SHP77 (cell line): ENCODE data around the gene NIPBL.
"Not testable (repeated sequence)": the region's sequence is repeated elsewhere in the genome, so short reads cannot be mapped to it uniquely, and the experiment has no call there.

Source experiments
- DNase-seq, 2 experiments: peaks; one replicate each; lab custom pipeline; 2025; lab: John Stamatoyannopoulos, UW

Gene NIPBL, protein sequence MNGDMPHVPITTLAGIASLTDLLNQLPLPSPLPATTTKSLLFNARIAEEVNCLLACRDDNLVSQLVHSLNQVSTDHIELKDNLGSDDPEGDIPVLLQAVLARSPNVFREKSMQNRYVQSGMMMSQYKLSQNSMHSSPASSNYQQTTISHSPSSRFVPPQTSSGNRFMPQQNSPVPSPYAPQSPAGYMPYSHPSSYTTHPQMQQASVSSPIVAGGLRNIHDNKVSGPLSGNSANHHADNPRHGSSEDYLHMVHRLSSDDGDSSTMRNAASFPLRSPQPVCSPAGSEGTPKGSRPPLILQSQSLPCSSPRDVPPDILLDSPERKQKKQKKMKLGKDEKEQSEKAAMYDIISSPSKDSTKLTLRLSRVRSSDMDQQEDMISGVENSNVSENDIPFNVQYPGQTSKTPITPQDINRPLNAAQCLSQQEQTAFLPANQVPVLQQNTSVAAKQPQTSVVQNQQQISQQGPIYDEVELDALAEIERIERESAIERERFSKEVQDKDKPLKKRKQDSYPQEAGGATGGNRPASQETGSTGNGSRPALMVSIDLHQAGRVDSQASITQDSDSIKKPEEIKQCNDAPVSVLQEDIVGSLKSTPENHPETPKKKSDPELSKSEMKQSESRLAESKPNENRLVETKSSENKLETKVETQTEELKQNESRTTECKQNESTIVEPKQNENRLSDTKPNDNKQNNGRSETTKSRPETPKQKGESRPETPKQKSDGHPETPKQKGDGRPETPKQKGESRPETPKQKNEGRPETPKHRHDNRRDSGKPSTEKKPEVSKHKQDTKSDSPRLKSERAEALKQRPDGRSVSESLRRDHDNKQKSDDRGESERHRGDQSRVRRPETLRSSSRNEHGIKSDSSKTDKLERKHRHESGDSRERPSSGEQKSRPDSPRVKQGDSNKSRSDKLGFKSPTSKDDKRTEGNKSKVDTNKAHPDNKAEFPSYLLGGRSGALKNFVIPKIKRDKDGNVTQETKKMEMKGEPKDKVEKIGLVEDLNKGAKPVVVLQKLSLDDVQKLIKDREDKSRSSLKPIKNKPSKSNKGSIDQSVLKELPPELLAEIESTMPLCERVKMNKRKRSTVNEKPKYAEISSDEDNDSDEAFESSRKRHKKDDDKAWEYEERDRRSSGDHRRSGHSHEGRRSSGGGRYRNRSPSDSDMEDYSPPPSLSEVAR (N-terminal part only)

DNA sequence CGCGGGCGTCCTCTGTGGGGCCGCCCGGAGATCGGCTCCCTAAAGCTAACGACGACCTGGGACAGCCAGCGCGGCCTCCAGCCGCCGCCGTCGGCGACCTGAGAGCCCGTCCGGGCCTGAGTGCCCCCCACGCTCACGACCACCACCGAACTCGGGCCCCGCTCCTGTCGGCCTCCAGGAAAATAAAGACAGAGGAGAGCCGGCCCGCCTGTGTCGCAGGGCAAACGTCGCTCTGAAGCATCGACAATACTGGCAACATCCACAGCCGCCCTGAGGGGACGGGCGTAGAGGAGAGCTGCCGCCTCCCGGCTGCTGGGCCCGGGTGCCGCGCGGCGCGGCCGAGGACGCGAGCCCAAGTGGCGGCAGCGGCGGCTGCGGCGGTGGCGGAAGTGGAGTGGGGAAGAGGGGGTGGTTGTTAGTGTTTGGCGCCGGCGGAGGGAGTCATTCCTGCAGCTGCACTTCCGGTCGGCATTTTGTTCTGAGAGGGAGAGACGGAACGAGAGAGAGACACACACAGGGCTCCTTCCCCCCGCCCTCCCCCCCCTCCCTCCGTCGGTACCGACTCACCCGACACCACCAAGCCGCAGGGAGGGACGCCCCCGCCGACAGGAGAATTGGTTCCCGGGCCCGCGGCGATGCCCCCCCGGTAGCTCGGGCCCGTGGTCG is at the start of gene NIPBL:
Gene NIPBL (plus strand): TSS at position 471 of the 666 bp plus-strand sequence. CDS start 76,928 bp downstream, outside the sequence.
- peak; percentile 96 to 99 for DNase-seq

DNA sequence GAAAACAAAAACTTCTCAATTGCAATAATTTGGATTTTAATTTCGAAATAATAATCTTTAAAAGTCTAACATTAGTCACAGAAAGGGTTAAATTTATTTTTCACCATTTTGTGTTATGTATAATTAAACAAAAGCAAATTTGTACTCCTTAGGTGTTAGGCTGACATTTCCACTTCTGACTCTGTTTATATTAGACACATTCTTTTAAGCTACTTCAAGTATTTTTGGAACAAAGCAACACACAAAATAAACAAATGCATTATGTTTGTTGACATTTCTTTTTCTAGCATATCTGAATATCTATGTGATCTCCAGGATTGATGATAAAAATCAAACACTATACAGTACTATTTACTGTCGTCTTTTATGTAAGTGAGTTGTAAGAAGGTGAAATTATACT is 44.3 kb upstream of the NIPBL start:
- DNase-seq: no peak

DNA sequence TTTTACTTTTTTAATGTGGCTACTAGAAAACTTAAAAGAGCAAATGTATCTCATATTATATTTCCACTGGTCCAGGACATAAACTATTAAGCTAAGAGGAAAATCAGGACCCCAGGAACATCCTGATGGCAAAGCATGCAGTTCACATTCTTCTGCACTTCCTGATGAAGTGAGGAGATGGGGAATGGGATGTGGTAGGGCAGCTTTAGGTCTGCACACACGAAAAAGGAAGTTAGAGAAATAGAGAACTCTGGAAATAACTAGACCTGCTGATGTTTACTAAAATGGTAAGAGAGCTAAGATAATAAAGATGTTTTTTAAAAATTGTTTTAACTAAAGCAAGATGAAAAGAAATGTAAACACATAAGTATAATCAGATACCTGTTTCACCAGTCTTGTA is 39.7 kb upstream of the NIPBL start:
- DNase-seq: no peak

DNA sequence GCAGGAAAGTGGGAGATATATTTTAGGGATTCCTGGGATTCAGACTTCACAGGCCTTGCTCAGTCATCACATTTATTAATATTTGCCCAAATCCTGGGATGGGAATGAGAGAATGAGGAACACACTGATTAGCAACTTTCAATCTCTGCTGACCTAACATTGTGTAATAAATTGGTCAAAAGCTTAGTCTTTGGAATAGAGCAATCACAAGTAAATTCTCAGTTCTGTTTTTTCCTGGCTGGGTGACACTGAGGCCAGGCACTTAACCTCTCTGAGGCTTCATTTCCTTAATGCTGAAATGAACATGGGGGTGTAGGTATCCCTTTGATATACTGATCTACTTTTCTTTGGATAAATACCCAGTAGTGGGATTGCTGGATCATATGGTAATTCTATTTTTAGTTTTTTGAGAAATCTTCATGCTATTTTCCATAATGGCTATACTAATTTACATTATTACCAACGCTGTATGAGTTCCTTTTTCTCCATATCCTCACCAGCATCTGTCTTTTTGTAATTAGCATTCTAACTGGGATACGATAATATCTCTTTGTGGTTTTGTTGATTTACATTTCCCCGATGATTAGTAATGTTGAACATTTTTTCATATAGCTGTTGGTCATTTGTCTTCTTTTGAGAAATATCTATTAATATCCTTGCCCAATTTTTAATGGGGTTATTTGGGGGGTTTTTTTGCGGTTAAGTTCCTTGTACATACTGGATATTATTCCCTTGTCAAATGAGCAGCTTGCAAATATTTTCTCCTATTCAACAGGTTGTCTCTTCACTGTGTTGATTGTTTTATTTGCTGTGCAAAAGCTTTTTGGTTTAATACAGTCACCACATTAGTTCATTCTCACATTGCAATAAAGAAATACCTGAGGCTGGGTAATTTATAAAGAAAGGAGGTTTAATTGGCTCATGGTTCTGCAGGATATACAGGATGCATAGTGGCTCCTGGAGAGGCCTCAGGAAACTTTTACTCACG is 36.8 kb upstream of the NIPBL start:
- no peak for DNase-seq

DNA sequence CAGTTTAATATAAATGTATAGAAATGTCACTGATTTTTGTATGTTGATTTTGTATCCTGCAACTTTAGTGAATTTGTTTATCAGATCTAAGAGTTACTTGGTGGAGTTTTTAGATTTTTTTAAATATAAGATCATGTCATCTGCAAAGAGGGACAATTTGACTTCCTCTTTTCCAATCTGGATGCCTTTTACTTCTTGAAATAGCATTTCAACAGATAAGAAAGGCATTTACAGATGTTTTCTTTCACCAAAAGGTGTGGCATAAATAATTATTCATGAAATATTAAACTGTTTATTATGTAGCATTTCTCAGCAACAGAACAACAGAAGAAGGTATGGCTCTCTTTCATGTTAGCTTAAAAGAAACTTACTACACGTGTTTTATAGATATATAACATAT is 34.9 kb upstream of the NIPBL start:
- DNase-seq: no peak

DNA sequence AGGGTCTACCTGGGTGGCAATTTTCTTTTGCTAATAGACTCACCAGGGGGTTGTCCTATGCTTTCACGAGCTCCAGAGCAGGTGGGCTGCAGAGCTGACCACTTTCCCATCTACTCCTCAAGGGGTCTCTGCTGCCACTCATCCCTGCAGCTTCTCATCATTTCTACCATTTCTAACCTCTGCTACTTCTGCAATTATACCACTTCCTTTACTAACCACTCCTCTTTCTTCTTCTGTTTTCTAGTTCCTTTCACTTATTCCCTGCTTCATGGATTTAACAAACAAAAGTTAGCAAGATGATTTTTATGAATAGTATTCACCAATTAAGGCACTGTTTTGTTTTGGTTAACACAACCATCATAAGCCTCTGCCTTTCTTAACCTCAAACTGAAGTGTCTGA is 34.5 kb upstream of the NIPBL start:
- no peak for DNase-seq

DNA sequence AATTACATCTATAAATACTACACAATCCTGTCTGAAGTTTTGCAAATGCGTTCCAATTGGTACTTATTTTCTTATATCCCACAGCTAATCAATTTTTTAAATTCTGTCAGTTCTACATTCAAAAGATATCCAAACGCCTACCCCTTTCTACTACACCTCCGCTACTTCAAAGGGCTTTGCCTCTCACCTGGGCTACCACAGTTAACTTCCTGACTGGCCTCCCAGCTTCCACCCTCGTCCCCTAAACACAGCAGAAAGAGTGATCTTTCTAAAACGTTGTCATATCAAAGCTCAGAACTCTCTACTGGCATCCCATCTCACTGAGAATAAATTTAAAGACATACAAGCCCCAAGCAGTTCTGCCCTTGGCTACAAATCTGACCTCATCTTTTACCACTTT is 32.3 kb upstream of the NIPBL start:
- DNase-seq: no peak

DNA sequence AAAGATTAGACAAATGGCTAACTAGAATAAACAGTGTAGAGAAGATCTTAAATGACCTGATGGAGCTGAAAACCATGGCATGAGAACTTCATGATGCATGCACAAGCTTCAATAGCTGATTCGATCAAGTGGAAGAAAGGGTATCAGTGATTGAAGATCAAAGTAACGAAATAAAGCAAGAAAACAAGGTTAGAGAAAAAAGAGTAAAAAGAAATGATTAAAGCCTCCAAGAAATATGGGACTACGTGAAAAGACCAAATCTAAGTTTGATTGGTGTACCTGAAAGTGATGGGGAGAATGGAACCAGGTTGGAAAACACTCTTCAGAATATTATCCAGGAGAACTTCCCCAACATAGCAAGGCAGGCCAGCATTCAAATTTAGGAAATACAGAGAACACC is 28.0 kb upstream of the NIPBL start:
- DNase-seq: not testable (repeated sequence)

DNA sequence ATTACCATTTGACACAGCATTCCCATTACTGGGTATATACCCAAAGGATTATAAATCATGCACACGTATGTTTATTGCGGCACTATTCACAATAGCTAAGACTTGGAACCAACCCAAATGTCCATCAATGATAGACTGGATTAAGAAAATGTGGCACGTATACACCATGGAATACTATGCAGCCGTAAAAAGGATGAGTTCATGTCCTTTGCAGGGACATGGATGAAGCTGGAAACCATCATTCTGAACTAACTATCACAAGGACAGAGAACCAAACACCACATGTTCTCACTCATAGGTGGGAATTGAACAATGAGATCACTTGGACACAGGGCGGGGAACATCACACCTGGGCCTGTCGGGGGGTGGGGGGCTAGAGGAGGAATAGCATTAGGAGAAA is 23.7 kb upstream of the NIPBL start:
- not testable (repeated sequence) for DNase-seq

DNA sequence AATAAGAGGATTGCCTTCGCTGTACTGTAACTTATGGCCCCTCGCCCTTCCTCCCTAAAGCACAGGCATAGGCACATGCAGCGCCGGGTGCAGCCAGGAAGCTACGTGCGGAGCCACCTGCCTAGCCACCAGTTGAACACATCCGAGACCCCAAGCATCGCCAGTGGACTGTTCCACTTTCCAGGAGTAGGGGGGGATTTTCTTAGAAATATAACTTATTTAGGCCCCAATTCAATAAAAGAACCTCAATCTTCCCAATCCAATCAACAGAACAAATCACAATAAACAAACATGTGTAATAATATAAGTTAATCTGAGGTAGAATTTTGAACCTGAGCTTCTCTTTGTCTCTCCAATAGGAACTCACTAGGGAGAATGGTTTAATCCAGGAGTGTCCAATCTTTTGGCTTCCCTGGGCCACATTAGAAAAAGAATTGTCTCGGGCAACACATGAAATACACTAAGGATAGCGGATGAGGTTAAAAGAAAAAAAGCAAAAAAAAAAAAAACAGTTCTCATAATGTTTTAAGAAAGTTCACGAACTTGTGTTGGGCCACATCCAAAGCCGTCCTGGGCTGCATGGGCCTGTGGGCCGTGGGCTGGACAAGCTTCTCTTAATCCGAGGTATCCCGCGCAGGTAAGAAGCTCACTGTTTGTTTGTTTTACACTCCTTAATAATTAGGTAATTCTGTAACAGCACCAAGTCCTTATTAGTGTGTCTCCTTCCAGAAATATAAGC is 22.0 kb upstream of the NIPBL start:
- no peak for DNase-seq

DNA sequence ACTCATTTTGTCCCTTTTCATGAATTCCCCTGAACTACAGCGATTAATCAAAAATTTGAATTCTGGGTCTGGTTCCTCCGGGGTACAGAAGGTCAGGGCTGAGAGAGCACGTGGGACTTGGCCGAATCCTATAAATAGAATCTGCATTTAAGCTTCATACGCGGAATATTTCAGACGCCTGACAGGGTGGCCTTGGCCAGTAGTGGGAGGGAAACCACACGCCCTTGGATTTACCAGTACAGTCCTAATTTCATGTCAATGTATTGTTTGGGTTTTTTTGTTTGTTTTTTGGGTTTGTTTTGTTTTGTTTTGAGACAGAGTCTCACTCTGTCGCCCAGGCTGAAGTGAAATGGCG is 21.5 kb upstream of the NIPBL start:
- DNase-seq: no peak

DNA sequence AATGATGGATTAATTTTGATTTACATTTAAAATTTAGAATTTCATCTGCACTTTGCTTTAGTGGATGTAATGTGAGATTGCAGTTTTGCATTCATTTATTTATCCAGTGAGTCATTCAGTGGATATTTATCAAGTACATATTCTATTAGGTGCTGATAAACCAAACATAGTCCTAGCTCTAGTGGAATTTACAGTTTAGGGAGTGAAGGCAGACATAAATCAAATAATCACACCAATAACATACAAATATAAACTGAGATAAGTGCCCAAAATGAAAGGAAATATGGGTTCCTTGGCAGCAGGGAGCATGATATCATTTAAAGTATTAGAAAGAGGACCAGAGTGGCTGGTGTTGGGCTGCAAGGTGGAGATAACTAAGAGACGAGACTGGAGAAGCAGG is 14.7 kb upstream of the NIPBL start:
- no peak for DNase-seq

DNA sequence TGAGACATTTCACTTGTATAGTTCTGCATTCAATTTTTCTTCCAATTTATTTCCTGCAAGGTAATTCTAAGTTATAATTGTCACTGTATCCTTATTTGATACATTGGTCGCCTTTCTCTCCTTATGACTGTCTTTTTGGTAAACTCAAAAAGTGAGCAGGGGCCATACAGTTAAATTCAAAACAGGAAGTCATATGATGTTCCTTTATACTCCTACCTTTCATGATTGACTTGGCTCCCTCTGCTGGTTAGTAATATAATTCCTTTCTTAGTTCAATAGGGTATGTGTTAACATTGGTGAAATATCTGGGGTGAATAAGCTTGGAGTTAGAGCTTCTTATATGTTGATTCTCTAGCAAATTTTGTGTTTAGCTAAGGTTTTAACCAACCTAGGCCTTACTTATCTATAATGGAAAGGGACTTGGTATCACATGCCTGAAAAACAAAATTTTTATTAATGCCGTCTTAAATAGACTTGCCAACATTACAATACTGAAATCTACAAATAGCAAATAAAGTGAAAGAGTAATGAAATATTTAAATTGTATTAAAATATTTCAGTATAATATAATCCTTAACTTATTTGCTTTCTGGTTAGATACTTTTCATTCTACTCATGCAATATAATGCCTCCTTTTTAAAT is 6.0 kb upstream of the NIPBL start:
- DNase-seq: peak; percentile 89

DNA sequence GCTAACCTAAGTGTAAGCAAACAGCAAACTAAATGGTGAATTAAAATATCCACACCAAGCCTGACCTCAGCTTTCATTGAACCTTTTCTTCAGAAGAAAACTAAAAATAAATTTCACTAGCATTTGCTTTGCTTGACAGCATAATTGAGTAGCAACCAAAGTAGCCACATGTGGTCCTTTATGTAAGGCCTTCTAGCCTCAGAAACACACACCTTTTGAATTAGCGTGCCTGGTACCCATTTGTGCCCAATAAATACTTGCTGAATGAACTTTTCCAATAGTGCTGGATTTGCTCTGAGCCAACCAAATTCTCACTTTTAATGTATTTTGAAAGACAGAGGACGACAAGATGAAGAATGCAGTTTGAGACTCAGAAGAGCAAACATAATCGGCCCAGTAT is 2.1 kb upstream of the NIPBL start:
- DNase-seq: no peak

DNA sequence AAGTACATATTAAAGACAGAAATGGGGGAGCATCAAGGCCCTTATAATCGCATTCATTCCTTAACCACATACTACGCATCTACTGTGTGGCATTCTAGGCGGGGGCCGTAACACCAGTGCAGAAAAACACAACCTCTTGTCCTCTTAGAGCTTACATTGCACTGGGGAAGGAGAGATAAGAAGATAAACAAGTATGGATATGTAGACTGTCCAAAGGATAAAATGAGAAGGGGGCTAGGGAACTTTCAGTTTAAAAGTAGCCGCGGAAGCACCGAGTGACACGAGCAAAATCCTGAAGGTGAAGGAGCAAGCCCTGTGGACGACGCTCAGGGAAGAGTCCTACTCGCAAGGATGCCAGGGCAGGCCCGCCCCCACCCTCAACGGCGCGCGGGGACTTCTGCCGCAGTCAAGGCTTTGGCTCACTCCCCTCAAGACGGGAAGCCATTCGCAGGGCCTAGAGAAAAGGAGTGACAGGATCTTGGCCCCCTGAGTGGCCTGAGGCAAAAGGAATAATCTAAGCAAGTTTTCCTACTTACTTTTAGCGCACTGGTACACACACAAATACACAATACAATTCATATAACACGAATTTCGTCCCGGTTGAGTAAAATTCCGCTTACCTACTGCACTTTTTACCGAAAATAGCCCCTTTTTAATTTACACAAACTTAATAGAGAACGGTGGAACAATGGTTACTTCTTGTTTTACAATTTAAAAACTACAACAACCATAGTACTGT is 1.3 kb upstream of the NIPBL start:
- peak; percentile 22 to 25 for DNase-seq

DNA sequence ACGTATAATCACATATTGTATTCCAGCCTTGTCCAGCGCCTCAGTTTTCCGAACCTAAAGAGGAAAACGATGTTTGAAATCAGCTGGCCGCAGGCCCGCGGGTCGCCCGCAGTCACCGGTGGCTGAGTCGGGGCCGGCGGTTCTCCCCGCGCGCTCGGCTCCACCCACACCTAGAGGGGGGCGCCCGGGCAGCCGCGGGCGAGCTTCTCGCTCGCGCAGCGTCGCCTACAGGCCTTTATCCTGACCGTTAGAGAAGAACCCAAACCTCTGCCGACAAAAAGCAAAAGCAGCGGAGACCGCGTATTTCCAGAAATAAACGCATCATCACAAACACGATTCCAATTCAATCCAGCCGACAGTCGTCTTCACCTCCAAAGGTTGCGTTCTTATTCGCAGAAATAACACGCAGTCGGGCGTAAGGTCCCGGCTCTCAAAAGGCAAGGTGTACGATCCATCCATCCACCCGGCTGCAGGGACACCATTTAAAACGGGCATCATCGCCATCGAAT is 725 bp upstream of the NIPBL start:
- peak; percentile 68 to 88 for DNase-seq

DNA sequence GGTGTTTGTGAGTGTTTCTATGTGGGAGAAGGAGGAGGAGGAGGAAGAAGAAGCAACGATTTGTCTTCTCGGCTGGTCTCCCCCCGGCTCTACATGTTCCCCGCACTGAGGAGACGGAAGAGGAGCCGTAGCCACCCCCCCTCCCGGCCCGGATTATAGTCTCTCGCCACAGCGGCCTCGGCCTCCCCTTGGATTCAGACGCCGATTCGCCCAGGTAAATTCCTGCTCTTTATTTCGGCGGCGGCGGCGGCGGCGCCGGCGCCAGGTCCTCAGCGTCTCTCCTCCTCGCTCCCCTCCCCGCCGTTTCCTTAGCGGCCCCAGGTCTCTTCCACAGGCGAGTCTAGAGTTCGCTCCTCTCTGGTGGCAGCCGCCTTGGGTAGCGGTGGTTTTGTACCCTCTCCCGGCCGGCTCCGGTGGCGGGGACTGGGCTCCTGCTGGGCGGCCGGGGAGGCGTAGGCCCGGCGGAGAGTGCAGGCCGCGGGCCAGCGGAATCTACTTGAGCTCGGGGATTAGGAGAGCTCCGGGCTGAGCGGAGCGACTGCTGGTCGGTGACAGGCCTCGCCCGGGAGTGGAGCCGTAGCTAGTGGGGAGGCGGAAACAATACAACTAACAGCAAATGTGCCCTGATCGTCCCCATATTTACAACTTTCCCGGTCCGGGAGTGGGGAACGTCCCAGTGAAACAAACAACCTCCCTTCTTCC is 547 bp downstream of the NIPBL start:
- DNase-seq: peak; percentile 72 to 75
